Measurements from ENCODE around the gene CCDC93.

CCDC93 gene

GRCh38 chr2:117921520-117921919 is 92.3 kb downstream of the CCDC93 start:
- DNase-seq (ENCODE audit: extremely low spot score) = no peak
- CTCF ChIA-PET = no interaction called here
- POLR2A ChIA-PET = no interaction called here
- TF ChIP-seq HDGF (IDR thresholded peaks at IDR 0.05; ENCODE audit: borderline replicate concordance) (no peak), L3MBTL2 (conservative IDR thresholded peaks at IDR 0.05) (no peak), FOXK2 (IDR thresholded peaks at IDR 0.05) (no peak)

- no peak for TF ChIP-seq BHLHE40 (IDR thresholded peaks at IDR 0.05; ENCODE audit: borderline replicate concordance)
- no peak for TF ChIP-seq SP1 (IDR thresholded peaks at IDR 0.05)
- no peak for TF ChIP-seq FOXA1 (IDR thresholded peaks at IDR 0.05)
- TF ChIP-seq CTBP1 (IDR thresholded peaks at IDR 0.05; ENCODE audit: borderline replicate concordance) = no peak
- TF ChIP-seq ARNT (IDR thresholded peaks at IDR 0.05) = no peak
- TF ChIP-seq PKNOX1 (IDR thresholded peaks at IDR 0.05) = no peak
- TF ChIP-seq TARDBP (IDR thresholded peaks at IDR 0.05) = no peak
- TF ChIP-seq HDGF (IDR thresholded peaks at IDR 0.05; ENCODE audit: borderline replicate concordance) = no peak
- no peak for TF ChIP-seq FOXK2 (IDR thresholded peaks at IDR 0.05)
- no peak for TF ChIP-seq LEF1 (IDR thresholded peaks at IDR 0.05; ENCODE audit: borderline replicate concordance)
- no peak for TF ChIP-seq L3MBTL2 (conservative IDR thresholded peaks at IDR 0.05)
- TF ChIP-seq ZNF384 (IDR thresholded peaks at IDR 0.05) = no peak
- no peak for TF ChIP-seq NFRKB (IDR thresholded peaks at IDR 0.05)
- TF ChIP-seq ELF4 (IDR thresholded peaks at IDR 0.05) = no peak
- TF ChIP-seq SUZ12 (IDR thresholded peaks at IDR 0.05) = no peak
- TF ChIP-seq FOXM1 (IDR thresholded peaks at IDR 0.05; ENCODE audit: borderline replicate concordance) = no peak
- ChIA-PET POLR2A (no interaction called here), CTCF (interaction anchor here (0.7 to 1.3 kb wide), 2 partner anchors 84 to 85 kb away, joined by 3 read pairs; no protein-coding TSS in a partner anchor)
- DNase-seq (ENCODE audit: extremely low spot score) = no peak
Measured at GRCh38 chr2:117918608-117919007, 95.3 kb downstream of the CCDC93 start.

GRCh38 chr2:117917223-117917917 is 96.5 kb downstream of the CCDC93 start:
- DNase-seq (ENCODE audit: extremely low spot score) = no peak
- ChIA-PET CTCF (no interaction called here), POLR2A (no interaction called here)
- no peak for TF ChIP-seq TARDBP (IDR thresholded peaks at IDR 0.05)
- no peak for TF ChIP-seq ZNF384 (IDR thresholded peaks at IDR 0.05)
- no peak for TF ChIP-seq FOXM1 (IDR thresholded peaks at IDR 0.05; ENCODE audit: borderline replicate concordance)

- ChIA-PET CTCF (no interaction called here), POLR2A (no interaction called here)
- TF ChIP-seq FOXA1 (IDR thresholded peaks at IDR 0.05) (no peak), ELF4 (IDR thresholded peaks at IDR 0.05) (no peak), FOXK2 (IDR thresholded peaks at IDR 0.05) (no peak), SUZ12 (IDR thresholded peaks at IDR 0.05) (no peak), SP1 (IDR thresholded peaks at IDR 0.05) (no peak), ARNT (IDR thresholded peaks at IDR 0.05) (no peak), CTBP1 (IDR thresholded peaks at IDR 0.05; ENCODE audit: borderline replicate concordance) (no peak), L3MBTL2 (conservative IDR thresholded peaks at IDR 0.05) (no peak), TARDBP (IDR thresholded peaks at IDR 0.05) (no peak), HDGF (IDR thresholded peaks at IDR 0.05; ENCODE audit: borderline replicate concordance) (no peak), PKNOX1 (IDR thresholded peaks at IDR 0.05) (no peak), LEF1 (IDR thresholded peaks at IDR 0.05; ENCODE audit: borderline replicate concordance) (no peak), NFRKB (IDR thresholded peaks at IDR 0.05) (no peak), BHLHE40 (IDR thresholded peaks at IDR 0.05; ENCODE audit: borderline replicate concordance) (no peak), ZNF384 (IDR thresholded peaks at IDR 0.05) (no peak), FOXM1 (IDR thresholded peaks at IDR 0.05; ENCODE audit: borderline replicate concordance) (no peak)
- DNase-seq (ENCODE audit: extremely low spot score) = no peak
Measured at GRCh38 chr2:117902933-117903332, 110.9 kb downstream of the CCDC93 start.

- DNase-seq (ENCODE audit: extremely low spot score) = no peak
- TF ChIP-seq L3MBTL2 (conservative IDR thresholded peaks at IDR 0.05) (no peak), SUZ12 (IDR thresholded peaks at IDR 0.05) (no peak), ELF4 (IDR thresholded peaks at IDR 0.05) (no peak), ZNF384 (IDR thresholded peaks at IDR 0.05) (no peak), HDGF (IDR thresholded peaks at IDR 0.05; ENCODE audit: borderline replicate concordance) (no peak), TARDBP (IDR thresholded peaks at IDR 0.05) (no peak), SP1 (IDR thresholded peaks at IDR 0.05) (no peak), LEF1 (IDR thresholded peaks at IDR 0.05; ENCODE audit: borderline replicate concordance) (no peak), ARNT (IDR thresholded peaks at IDR 0.05) (no peak), FOXM1 (IDR thresholded peaks at IDR 0.05; ENCODE audit: borderline replicate concordance) (no peak), NFRKB (IDR thresholded peaks at IDR 0.05) (no peak), FOXK2 (IDR thresholded peaks at IDR 0.05) (no peak)
- CTCF ChIA-PET = no interaction called here
- POLR2A ChIA-PET = no interaction called here
Measured at GRCh38 chr2:117888897-117889296, 125.0 kb downstream of the CCDC93 start.

- ChIA-PET CTCF (no interaction called here), POLR2A (no interaction called here)
- no peak for TF ChIP-seq HDGF (IDR thresholded peaks at IDR 0.05; ENCODE audit: borderline replicate concordance)
- TF ChIP-seq ZNF384 (IDR thresholded peaks at IDR 0.05) = no peak
- no peak for TF ChIP-seq ELF4 (IDR thresholded peaks at IDR 0.05)
- TF ChIP-seq SUZ12 (IDR thresholded peaks at IDR 0.05) = no peak
- TF ChIP-seq TARDBP (IDR thresholded peaks at IDR 0.05) = no peak
- no peak for TF ChIP-seq SP1 (IDR thresholded peaks at IDR 0.05)
- TF ChIP-seq ARNT (IDR thresholded peaks at IDR 0.05) = no peak
- no peak for TF ChIP-seq PKNOX1 (IDR thresholded peaks at IDR 0.05)
- TF ChIP-seq FOXA1 (IDR thresholded peaks at IDR 0.05) = no peak
- TF ChIP-seq LEF1 (IDR thresholded peaks at IDR 0.05; ENCODE audit: borderline replicate concordance) = no peak
- no peak for TF ChIP-seq L3MBTL2 (conservative IDR thresholded peaks at IDR 0.05)
- TF ChIP-seq NFRKB (IDR thresholded peaks at IDR 0.05) = no peak
- DNase-seq (ENCODE audit: extremely low spot score) = no peak
Measured at GRCh38 chr2:117885308-117885707, 128.6 kb downstream of the CCDC93 start.

Data from HEK293T (cell line).